GM21360 (cell line): ENCODE measurements around the gene CYBA.

Experiments used
- ATAC-seq: cut with Tn5 transposase; IDR thresholded peaks from one replicate; pipeline ENCODE4 v1.9.1; 2021; ENCODE audit warnings: mild to moderate bottlenecking, moderate library complexity; ENCODE audit not compliant: unreplicated experiment

The CYBA gene

GRCh38 chr16:88593910-88594309 lies 56.9 kb downstream of the CYBA start:
- ATAC-seq: no peak

GRCh38 chr16:88593489-88593888 lies 57.4 kb downstream of the CYBA start:
- no peak for ATAC-seq
